Uterus (tissue), 2 donors: Measurements from ENCODE around the gene PSMD5.

Experiments
- CTCF ChIP-seq, 4 experiments: fragments of 200-600 bp in 2 of 4; fragments of 450-650 bp in 2 of 4; sonication (generic) in 2 of 4; IDR thresholded peaks; one replicate each; pipeline ENCODE4 v1.5.1; 2016 to 2019; ENCODE audit warnings: antibody characterized with exemption in 4 of 4, mild to moderate bottlenecking in 2 of 4, moderate library complexity in 1 of 4
- POLR2A ChIP-seq, 2 donors: fragments of 450-650 bp; IDR thresholded peaks; one replicate each; pipeline ENCODE4 v1.6.1; 2016; ENCODE audit warnings: antibody characterized with exemption in 2 of 2, mild to moderate bottlenecking in 1 of 2, moderate library complexity in 1 of 2

GRCh38 chr9:120768247-120768646 is 74.5 kb downstream of the PSMD5 start:
- TF ChIP-seq CTCF (IDR thresholded peaks at IDR 0.05) (no peak), POLR2A (IDR thresholded peaks at IDR 0.05) (no peak)
